ENCODE measurements around the gene ZC3H4. TPM values are rescaled to one million over a fixed set of nuclear protein-coding genes. Genes with fewer than 3 reads are reported as not detected.

Gene ZC3H4
- total RNA-seq, 4 donors from 2014 or later = 26.2 to 34.7 (median 30.2) TPM

DNA sequence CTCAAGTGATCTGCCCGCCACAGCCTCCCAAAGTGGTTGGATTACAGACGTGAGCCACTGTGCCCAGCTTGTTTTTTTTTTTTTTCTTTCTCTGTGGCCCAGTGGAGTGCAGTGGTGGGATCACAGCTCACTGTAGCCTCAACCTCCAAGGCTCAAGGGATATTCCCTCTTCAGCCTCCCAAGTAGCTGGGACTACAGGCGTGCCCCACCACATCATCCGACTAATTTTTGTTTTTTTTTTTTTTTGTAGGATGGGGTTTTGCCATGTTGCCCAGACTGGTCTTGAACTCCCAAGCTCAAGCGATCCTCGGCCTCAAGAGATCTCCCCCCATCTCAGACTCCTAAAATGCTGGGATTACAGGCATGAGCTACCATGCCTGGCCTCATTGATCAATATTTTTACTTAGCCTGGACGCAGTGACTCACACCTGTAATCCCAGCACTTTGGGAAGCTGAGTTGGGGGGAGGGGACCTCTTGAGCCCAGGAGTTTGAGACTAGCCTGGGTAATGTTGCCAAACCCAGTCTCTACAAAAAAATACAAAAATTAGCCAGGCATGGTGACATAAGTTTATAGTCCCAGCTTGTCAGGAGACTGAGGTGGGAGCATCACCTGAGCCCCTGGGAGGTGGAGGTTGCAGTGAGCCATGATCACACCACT is 18.7 kb upstream of the ZC3H4 start:
- Histone ChIP-seq H3K4me1 (peaks cover 13 to 51% (median 45%) of the 10 kb centered on the region in 4 donors), H3K27ac (replicated peaks in 1 of 4) (peak overlapping the region in 2 of 4 donors; percentile 85 to 94), H3K36me3 (peaks cover 0 to 4% (median under 1%) of the 10 kb centered on the region in 4 donors), H3K9me3 (no peaks in the 10 kb centered on the region), H3K27me3 (no peaks in the 10 kb centered on the region), H3K4me3 (peak overlapping the region; percentile 63 to 97 (median 85))
- intact Hi-C loops (cut with DNase I) = no loop called here
- no peak for DNase-seq (ENCODE audit: extremely low spot score)
- WGBS = 80% methylated on average over 7 of the region's 7 CpGs
- TF ChIP-seq EP300 (IDR thresholded peaks at IDR 0.05) (no peak), POLR2A (IDR thresholded peaks at IDR 0.05; ENCODE audit: low read depth) (no peak), POLR2AphosphoS5 (IDR thresholded peaks at IDR 0.05) (no peak)
- TF ChIP-seq, protein P1, sequence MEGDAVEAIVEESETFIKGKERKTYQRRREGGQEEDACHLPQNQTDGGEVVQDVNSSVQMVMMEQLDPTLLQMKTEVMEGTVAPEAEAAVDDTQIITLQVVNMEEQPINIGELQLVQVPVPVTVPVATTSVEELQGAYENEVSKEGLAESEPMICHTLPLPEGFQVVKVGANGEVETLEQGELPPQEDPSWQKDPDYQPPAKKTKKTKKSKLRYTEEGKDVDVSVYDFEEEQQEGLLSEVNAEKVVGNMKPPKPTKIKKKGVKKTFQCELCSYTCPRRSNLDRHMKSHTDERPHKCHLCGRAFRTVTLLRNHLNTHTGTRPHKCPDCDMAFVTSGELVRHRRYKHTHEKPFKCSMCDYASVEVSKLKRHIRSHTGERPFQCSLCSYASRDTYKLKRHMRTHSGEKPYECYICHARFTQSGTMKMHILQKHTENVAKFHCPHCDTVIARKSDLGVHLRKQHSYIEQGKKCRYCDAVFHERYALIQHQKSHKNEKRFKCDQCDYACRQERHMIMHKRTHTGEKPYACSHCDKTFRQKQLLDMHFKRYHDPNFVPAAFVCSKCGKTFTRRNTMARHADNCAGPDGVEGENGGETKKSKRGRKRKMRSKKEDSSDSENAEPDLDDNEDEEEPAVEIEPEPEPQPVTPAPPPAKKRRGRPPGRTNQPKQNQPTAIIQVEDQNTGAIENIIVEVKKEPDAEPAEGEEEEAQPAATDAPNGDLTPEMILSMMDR (IDR thresholded peaks at IDR 0.05) = no peak

DNA sequence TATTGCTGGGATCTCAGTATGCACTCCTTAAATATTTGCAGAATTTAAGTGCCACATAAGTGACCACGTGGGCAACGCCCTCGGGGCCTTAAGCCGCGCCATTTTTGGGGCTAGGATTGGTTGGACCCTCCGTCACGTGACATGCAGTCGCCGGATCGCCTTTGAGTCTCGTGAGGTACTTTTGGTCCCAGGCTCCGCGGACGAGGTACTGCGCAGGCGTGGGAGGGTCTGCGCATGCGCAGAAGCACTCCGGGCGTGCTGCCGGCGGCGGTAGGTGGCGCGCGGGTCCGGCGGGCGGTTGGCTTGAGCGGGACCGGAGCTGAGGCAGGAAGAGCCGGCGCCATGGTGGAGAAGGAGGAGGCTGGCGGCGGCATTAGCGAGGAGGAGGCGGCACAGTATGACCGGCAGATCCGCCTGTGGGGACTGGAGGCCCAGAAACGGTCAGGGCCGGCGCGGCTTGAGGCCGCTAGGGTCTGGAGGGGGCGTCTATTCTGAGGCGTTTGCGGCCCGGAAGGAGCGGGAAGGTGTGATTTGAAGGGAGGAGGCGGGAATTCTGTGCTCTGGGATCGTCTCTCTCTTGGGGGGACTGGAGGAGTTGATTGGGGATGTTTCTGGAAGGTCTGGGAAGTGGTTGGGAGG is 17.1 kb upstream of the ZC3H4 start, which contains the start of gene SAE1:
SAE1 (plus strand) TSS at position 247 of the 639 bp plus-strand sequence; CDS start at position 343, 96 bp downstream.
- H3K27ac ChIP-seq (replicated peaks in 1 of 4) = peak within 1 kb of the TSS; percentile 85 to 97 (median 96)
- intact Hi-C loops (cut with DNase I) = no loop called here
- no peaks in the 10 kb centered on the region for H3K27me3 ChIP-seq
- H3K4me3 ChIP-seq = peak within 1 kb of the TSS; percentile 63 to 97 (median 85)
- H3K4me1 ChIP-seq = peaks cover 13 to 51% (median 47%) of the 10 kb centered on the region in 4 donors
- peaks cover 0 to 4% (median 0%) of the 10 kb centered on the region in 4 donors for H3K36me3 ChIP-seq
- peak; percentile 99 for DNase-seq (ENCODE audit: extremely low spot score)
- under 1% methylated on average over 42 of the region's 51 CpGs for WGBS
- H3K9me3 ChIP-seq = no peaks in the 10 kb centered on the region
- no peak for TF ChIP-seq EP300 (IDR thresholded peaks at IDR 0.05)
- TF ChIP-seq, protein P1 (IDR thresholded peaks at IDR 0.05) = peak; percentile 57 to 88 (median 61)
- TF ChIP-seq POLR2AphosphoS5 (IDR thresholded peaks at IDR 0.05) = peak; percentile 96 to 98
- TF ChIP-seq POLR2A (IDR thresholded peaks at IDR 0.05; ENCODE audit: low read depth) = peak; percentile 49

DNA sequence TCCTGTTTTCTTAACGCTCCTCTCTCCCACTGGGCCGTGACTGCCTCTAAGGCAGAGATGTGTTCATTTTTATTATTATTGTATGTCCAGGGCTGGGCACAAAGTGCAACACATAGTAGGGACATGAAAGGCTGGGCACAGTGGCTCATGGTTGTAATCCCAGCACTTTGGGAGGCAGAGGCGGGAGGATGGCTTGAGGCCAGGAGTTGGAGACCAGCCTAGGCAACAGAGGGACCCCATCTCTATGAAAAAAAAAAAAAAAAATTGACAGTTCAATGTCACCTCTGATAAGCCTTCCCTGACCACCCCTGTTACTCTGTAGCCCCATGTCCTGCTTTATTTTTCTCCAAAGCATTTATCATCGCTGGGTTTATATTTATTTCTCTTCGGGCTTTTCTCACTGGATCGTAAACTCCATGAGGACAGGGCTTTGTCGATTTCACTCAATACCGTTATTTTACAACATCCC is 16.6 kb upstream of the ZC3H4 start:
- Histone ChIP-seq H3K4me3 (peak overlapping the region; percentile 63 to 97 (median 85)), H3K9me3 (no peaks in the 10 kb centered on the region), H3K4me1 (peaks cover 11 to 50% (median 46%) of the 10 kb centered on the region in 4 donors), H3K36me3 (peaks cover 0 to 4% (median 0%) of the 10 kb centered on the region in 4 donors), H3K27me3 (no peaks in the 10 kb centered on the region), H3K27ac (replicated peaks in 1 of 4) (peak overlapping the region; percentile 85 to 97 (median 96))
- TF ChIP-seq, protein P1 (IDR thresholded peaks at IDR 0.05) = no peak
- TF ChIP-seq EP300 (IDR thresholded peaks at IDR 0.05) = no peak
- WGBS = 69% methylated on average over 8 of the region's 8 CpGs
- intact Hi-C loops (cut with DNase I) = no loop called here
- no peak for DNase-seq (ENCODE audit: extremely low spot score)

DNA sequence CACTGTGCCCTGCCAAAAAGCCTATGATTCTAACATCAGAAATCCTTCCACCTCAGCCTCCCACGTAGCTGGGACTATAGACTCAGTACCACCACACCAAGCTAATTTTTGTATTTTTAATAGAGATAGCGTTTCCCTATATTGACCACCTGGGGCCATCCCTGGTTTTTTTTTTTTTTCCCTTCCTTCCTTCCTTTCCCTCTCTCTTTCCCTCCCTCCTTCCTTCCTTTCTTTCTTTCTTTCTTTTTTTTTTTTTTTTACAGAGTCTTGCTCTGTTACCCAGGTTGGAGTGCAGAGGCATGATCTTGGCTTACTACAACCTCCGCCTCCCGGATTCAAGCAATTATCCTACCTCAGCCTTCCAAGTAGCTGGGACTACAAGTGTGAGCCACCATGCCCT is 16.0 kb upstream of the ZC3H4 start:
- no peak overlapping the region for H3K27ac ChIP-seq (replicated peaks in 1 of 4)
- no peak for TF ChIP-seq EP300 (IDR thresholded peaks at IDR 0.05)

DNA sequence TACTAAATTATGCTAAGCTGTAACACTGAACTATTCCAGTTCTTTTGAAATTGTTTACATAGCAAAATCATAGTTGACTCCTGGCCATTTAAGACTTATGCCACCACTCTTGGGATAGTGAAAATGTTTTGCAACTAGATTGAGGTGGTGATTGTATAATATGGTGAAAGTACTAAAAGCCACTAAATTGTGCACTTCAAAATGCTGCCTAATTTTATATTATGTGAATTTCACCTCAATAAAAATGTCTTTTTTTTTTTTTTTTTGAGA is 12.0 kb upstream of the ZC3H4 start:
- Histone ChIP-seq H3K4me3 (no peak overlapping the region), H3K9me3 (no peaks in the 10 kb centered on the region), H3K27ac (replicated peaks in 1 of 4) (peak overlapping the region; percentile 37 to 76 (median 55)), H3K36me3 (no peaks in the 10 kb centered on the region), H3K27me3 (no peaks in the 10 kb centered on the region), H3K4me1 (peaks cover 4 to 30% (median 27%) of the 10 kb centered on the region in 4 donors)
- intact Hi-C loops (cut with DNase I) = loop anchor here (5.0 kb wide), 1 partner anchor 88 kb away; no protein-coding TSS in a partner anchor
- DNase-seq (ENCODE audit: extremely low spot score) = no peak
- no peak for TF ChIP-seq POLR2A (IDR thresholded peaks at IDR 0.05; ENCODE audit: low read depth)
- TF ChIP-seq POLR2AphosphoS5 (IDR thresholded peaks at IDR 0.05) = no peak
- no peak for TF ChIP-seq EP300 (IDR thresholded peaks at IDR 0.05)
- TF ChIP-seq, protein P1 (IDR thresholded peaks at IDR 0.05) = no peak

More for the DNA sequence above, 16.0 kb upstream of the ZC3H4 start:
- Histone ChIP-seq H3K4me1 (peaks cover 14 to 50% (median 46%) of the 10 kb centered on the region in 4 donors), H3K36me3 (peaks cover 0 to 4% (median 0%) of the 10 kb centered on the region in 4 donors), H3K27me3 (no peaks in the 10 kb centered on the region), H3K9me3 (no peaks in the 10 kb centered on the region), H3K4me3 (no peak overlapping the region)
- DNase-seq (ENCODE audit: extremely low spot score) = no peak
- intact Hi-C loops (cut with DNase I) = loop anchor here (5.0 kb wide), 1 partner anchor 92 kb away; no protein-coding TSS in a partner anchor
- WGBS = 94% methylated on average over 4 of the region's 4 CpGs
